ENCODE measurements around the gene EPB41L4B.

DNA sequence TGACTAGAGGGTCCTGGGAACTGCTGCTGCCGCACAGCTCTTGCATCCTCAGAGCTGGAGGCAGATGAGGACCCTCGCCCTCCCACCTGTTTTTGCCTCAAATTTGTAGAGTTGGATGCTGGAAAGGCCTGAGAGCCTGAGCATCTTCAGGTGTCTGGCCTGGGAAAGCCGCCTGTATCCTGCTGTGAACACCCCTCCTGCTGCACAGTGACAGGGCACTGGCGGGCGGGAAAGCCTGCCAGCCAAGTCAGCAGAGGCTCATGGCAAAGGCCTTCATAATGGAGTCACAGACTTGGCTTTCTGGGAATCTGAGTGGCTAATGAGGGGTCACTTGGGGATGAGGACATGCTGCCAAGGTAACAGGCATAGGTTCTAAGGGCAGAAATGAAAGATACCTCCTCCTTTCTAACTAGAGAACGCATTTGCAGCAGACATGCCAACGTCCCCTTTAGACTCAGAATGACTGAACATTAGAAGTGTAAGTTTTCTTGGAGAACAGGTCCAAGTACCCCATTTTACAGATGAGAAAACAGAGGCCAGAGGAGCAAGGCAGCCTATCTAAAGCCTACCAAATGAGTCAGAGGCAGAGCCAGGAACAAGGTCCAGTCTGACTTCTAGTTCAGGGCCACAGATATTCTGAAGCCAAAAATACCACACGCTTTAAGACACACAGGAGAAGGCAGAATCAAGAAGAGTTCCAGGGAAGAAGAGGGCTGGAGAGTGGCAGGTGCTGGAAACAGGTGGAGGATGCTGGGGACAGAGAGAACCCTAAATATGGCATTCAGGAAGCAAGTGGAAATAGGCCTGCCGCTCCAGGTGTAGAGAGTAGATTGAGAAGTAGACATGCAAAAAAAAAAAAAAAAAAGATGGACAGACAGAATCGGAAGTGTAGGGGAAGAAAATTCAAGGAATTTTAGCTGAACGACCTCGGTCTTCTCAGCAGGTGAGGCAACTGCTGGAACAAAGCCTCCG, 44.1 kb downstream of the EPB41L4B start:
- TF ChIP-seq, protein P1, sequence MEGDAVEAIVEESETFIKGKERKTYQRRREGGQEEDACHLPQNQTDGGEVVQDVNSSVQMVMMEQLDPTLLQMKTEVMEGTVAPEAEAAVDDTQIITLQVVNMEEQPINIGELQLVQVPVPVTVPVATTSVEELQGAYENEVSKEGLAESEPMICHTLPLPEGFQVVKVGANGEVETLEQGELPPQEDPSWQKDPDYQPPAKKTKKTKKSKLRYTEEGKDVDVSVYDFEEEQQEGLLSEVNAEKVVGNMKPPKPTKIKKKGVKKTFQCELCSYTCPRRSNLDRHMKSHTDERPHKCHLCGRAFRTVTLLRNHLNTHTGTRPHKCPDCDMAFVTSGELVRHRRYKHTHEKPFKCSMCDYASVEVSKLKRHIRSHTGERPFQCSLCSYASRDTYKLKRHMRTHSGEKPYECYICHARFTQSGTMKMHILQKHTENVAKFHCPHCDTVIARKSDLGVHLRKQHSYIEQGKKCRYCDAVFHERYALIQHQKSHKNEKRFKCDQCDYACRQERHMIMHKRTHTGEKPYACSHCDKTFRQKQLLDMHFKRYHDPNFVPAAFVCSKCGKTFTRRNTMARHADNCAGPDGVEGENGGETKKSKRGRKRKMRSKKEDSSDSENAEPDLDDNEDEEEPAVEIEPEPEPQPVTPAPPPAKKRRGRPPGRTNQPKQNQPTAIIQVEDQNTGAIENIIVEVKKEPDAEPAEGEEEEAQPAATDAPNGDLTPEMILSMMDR (IDR thresholded peaks at IDR 0.05) = no peak
- no peak for TF ChIP-seq POLR2A (IDR thresholded peaks at IDR 0.05)
